HL-60 (cell line): ENCODE results near the gene SGCG.
"Not testable (repeated sequence)": the region's sequence is repeated elsewhere in the genome, so short reads cannot be mapped to it uniquely, and the experiment has no call there.

ENCODE experiments used
- DNase-seq, 2 experiments: peaks; one replicate each; pipeline ENCODE4 v3.0.0-alpha.2; 2010 to 2020; ENCODE audit warnings: low read depth in 1 of 2, low spot score in 1 of 2
- H3K27ac ChIP-seq: fragments of 250-450 bp; sonication (Bioruptor Pico); replicated peaks from 2 replicates; pipeline ENCODE4 v1.5.1; 2020; ENCODE audit warnings: mild to moderate bottlenecking, moderate library complexity
- H3K27me3 ChIP-seq: fragments of 250-450 bp; sonication (Bioruptor Pico); 2 replicates; pipeline ENCODE4 v1.5.1; 2021; ENCODE audit warnings: mild to moderate bottlenecking, moderate library complexity; ENCODE audit not compliant: insufficient read depth, poor library complexity, severe bottlenecking
- H3K4me3 ChIP-seq: replicated peaks from 2 replicates; pipeline ENCODE4 v1.5.1; 2011; ENCODE audit warnings: mild to moderate bottlenecking, control low read depth, low read length; ENCODE audit not compliant: insufficient read depth
- CTCF ChIP-seq: IDR thresholded peaks from one replicate; pipeline ENCODE4 v1.5.1; 2011; ENCODE audit warnings: low read length, control low read depth, inconsistent platforms; ENCODE audit not compliant: insufficient read depth
- GABPA ChIP-seq: IDR thresholded peaks from 2 replicates; pipeline ENCODE4 v1.6.1; 2012; ENCODE audit warnings: low read depth
- POLR2AphosphoS5 ChIP-seq: IDR thresholded peaks from 2 replicates; pipeline ENCODE4 v1.6.1; 2012; ENCODE audit warnings: low read depth
- REST ChIP-seq: IDR thresholded peaks from 2 replicates; pipeline ENCODE4 v1.6.1; 2012; ENCODE audit warnings: low read depth; ENCODE audit not compliant: insufficient replicate concordance
- SPI1 ChIP-seq: IDR thresholded peaks from 2 replicates; pipeline ENCODE4 v1.6.1; 2012; ENCODE audit warnings: low read depth, mild to moderate bottlenecking, borderline replicate concordance

SGCG gene

GRCh38 chr13:23288995-23289394, 108.2 kb downstream of the SGCG start:
- no peak overlapping the region for H3K27ac ChIP-seq
- no peak for DNase-seq
- H3K27me3 ChIP-seq = no peaks in the 10 kb centered on the region
- H3K4me3 ChIP-seq = no peak overlapping the region
- TF ChIP-seq REST = no peak
- TF ChIP-seq SPI1 = no peak
- TF ChIP-seq POLR2AphosphoS5 = no peak
- no peak for TF ChIP-seq GABPA
- no peak for TF ChIP-seq CTCF

GRCh38 chr13:23289917-23290357, 109.2 kb downstream of the SGCG start:
- no peak overlapping the region for H3K27ac ChIP-seq
- DNase-seq = no peak
- TF ChIP-seq SPI1 (no peak), GABPA (no peak), REST (no peak), POLR2AphosphoS5 (no peak), CTCF (no peak)
- no peaks in the 10 kb centered on the region for H3K27me3 ChIP-seq
- no peak overlapping the region for H3K4me3 ChIP-seq

GRCh38 chr13:23292586-23292985, 111.8 kb downstream of the SGCG start:
- no peaks in the 10 kb centered on the region for H3K27me3 ChIP-seq
- no peak for TF ChIP-seq CTCF
- no peak for TF ChIP-seq REST
- no peak for DNase-seq
- H3K27ac ChIP-seq = no peak overlapping the region
- H3K4me3 ChIP-seq = no peak overlapping the region

- not testable (repeated sequence) for H3K4me3 ChIP-seq, DNase-seq, H3K27me3 ChIP-seq, H3K27ac ChIP-seq
Observed at GRCh38 chr13:23314837-23315236, 134.1 kb downstream of the SGCG start.
